Measurements from ENCODE around the gene PNLDC1.

DNA sequence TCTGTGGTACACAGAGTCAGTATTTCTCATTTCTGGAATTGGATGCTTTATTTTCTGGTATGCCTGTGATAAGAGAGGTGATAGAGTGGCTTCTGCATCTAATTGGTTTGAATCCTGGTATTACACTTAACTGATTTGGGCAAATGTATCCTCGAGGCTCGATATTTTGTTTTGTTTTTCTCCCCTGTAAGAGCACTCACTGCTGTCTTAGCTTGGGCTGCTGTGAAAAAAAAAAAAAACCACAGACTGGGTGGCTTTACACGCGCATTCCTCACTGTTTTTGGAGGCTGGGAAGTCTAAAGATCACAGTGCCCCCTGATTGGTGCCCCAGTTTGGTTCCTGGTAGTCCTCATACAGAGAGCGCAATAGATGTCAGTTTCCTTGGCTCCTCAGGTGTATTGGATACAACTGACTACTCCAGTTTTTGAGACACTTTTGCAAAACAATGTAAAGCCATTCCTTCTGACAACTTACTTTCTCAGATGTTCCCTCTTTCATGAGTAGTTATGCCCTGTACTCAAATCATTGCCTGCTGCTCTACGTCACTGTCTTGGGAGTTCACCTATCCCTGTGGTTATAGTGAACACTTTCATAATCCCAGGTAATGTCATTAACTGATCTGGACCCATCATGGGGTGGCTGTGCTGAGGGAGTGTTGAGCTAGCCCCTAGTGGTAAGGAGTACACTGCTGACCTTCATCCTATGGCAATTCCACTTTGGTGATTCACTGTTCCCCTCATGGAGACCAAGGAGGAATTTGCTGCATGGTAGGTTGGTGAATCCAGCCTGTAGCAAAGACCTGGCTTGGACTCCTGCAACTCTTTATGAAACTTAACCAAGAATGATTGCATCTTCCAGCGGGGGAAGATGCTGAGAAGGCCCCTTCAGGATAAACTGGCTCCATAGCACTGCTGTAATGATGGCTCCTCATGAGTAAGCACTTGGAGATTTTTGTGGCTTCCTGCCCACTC, 41.8 kb upstream of the PNLDC1 start:
- TF ChIP-seq, protein P1, sequence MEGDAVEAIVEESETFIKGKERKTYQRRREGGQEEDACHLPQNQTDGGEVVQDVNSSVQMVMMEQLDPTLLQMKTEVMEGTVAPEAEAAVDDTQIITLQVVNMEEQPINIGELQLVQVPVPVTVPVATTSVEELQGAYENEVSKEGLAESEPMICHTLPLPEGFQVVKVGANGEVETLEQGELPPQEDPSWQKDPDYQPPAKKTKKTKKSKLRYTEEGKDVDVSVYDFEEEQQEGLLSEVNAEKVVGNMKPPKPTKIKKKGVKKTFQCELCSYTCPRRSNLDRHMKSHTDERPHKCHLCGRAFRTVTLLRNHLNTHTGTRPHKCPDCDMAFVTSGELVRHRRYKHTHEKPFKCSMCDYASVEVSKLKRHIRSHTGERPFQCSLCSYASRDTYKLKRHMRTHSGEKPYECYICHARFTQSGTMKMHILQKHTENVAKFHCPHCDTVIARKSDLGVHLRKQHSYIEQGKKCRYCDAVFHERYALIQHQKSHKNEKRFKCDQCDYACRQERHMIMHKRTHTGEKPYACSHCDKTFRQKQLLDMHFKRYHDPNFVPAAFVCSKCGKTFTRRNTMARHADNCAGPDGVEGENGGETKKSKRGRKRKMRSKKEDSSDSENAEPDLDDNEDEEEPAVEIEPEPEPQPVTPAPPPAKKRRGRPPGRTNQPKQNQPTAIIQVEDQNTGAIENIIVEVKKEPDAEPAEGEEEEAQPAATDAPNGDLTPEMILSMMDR (IDR thresholded peaks at IDR 0.05; ENCODE audit: low read depth, low read length, poor library complexity, severe bottlenecking), result peak; percentile 22
- no peak for TF ChIP-seq EZH2phosphoT487 (IDR thresholded peaks at IDR 0.05; ENCODE audit: borderline replicate concordance, low read length)
